Activated naive CD4-positive, alpha-beta T cell treated with anti-CD3 and anti-CD28 coated beads, Interleukin-2, amount 10 ng/mL, durations not matched to agents 7 days and 5 days (primary cell): ENCODE measurements around the gene UEVLD.

Experiments used
- CTCF ChIA-PET: fragments of 350-600 bp; sonication (Branson Sonifier 250); formaldehyde crosslinking; loops from one replicate; lab custom pipeline; 2021; ENCODE audit warnings: antibody characterized with exemption; lab: Charles Lee
- DNase-seq: peaks from one replicate; pipeline ENCODE4 v3.0.0-alpha.2; 2020
- H3K27ac Mint-ChIP-seq: one replicate; pipeline ENCODE4 v1.8.0; 2021; ENCODE audit warnings: mild to moderate bottlenecking, moderate library complexity, mixed read lengths
- H3K27me3 Mint-ChIP-seq: one replicate; pipeline ENCODE4 v1.8.0; 2021; ENCODE audit warnings: mild to moderate bottlenecking, mixed read lengths
- H3K36me3 Mint-ChIP-seq: one replicate; pipeline ENCODE4 v1.8.0; 2021; ENCODE audit warnings: mixed read lengths
- H3K4me1 Mint-ChIP-seq: one replicate; pipeline ENCODE4 v1.8.0; 2021; ENCODE audit warnings: mixed read lengths
- H3K4me3 Mint-ChIP-seq: one replicate; pipeline ENCODE4 v1.8.0; 2021; ENCODE audit warnings: mild to moderate bottlenecking, moderate library complexity, mixed read lengths
- H3K9me3 Mint-ChIP-seq: one replicate; pipeline ENCODE4 v1.8.0; 2021; ENCODE audit warnings: mixed read lengths

Gene UEVLD

DNA sequence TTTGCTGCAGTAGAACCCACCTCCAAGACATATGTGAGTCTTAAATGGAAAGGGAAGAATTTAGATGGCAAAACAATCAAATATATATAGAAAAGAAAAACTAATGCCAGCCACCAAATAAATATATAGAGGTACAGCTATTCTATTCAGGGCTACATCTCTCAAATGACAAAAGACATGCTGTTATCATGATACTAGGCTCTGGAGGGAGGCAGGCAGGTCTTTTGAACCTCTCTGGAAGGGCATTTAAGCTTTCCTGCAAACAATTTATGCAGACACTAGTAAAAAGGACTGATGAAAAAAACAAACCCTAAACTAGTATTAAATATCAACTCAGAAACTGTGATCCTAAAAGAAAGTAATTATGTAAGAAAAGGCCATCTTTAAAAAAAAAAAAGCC is 24.4 kb downstream of the UEVLD start:
- CTCF ChIA-PET = interaction anchor here (0.6 kb wide), 1 partner anchor 87 kb away, joined by 3 read pairs; no protein-coding TSS in a partner anchor
- Mint-ChIP-seq H3K36me3 (peaks cover 13% of the 10 kb centered on the region), H3K4me3 (no peak overlapping the region), H3K9me3 (no peaks in the 10 kb centered on the region), H3K27me3 (no peaks in the 10 kb centered on the region), H3K27ac (no peak overlapping the region), H3K4me1 (no peaks in the 10 kb centered on the region)
- no peak for DNase-seq

DNA sequence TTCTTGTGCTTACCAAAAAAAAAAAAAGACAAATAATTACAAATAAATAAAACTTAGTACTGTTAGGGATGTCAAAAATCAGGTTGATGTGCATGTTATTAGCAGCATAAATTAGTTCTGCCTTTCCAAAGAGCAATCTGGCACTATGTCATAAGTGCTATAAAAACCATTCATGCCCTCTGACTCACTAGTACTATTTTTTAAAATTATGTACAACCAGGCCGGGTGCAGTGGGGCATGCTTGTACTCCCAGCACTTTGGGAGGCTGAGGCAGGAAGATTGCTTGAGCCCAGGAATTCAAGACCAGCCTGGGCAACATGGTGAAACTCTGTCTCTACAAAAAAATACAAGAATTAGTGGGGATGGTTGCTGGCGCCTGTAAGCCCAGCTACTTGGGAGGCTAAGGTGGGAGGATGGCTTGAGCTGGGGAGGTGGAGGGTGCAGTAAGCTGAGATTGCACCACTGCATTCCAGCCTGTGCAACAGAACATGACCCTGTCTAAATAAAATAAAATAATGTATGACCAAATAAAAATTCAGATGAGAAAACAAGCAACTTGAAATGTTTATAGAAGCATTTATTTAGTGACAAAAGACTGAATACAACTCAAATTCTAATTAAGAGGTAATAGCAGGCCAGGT is 25.3 kb downstream of the UEVLD start:
- Mint-ChIP-seq H3K27ac (no peak overlapping the region), H3K36me3 (peaks cover 14% of the 10 kb centered on the region), H3K4me1 (no peaks in the 10 kb centered on the region), H3K4me3 (no peak overlapping the region), H3K27me3 (no peaks in the 10 kb centered on the region), H3K9me3 (no peaks in the 10 kb centered on the region)
- CTCF ChIA-PET = no interaction called here
- DNase-seq = no peak

DNA sequence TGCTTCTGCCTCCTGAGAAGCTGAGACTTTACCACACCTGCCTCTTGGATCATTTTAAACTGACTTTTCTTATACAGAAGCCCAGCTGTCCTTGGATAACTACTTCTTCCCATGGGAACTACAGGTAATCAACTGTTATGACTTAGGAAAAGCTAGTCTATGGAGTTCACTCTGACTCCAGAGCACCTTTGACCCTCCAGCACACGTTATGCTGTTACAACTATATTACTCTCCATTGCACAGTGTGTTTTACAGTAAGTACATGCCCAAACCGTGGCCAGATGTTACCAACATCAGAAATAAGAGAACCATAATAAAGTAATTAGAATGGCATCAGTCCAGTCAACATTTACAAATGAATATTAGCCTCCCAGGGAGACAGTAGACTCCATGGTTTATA is 40.5 kb downstream of the UEVLD start:
- DNase-seq = no peak
- peaks cover 9% of the 10 kb centered on the region for H3K36me3 Mint-ChIP-seq
- no peaks in the 10 kb centered on the region for H3K27me3 Mint-ChIP-seq
- no peaks in the 10 kb centered on the region for H3K9me3 Mint-ChIP-seq
- H3K4me1 Mint-ChIP-seq = no peaks in the 10 kb centered on the region
- CTCF ChIA-PET = interaction anchor here (3.4 kb wide), 1 partner anchor 7 kb away, joined by 15 read pairs; no protein-coding TSS in a partner anchor
- H3K4me3 Mint-ChIP-seq = no peak overlapping the region
- no peak overlapping the region for H3K27ac Mint-ChIP-seq

DNA sequence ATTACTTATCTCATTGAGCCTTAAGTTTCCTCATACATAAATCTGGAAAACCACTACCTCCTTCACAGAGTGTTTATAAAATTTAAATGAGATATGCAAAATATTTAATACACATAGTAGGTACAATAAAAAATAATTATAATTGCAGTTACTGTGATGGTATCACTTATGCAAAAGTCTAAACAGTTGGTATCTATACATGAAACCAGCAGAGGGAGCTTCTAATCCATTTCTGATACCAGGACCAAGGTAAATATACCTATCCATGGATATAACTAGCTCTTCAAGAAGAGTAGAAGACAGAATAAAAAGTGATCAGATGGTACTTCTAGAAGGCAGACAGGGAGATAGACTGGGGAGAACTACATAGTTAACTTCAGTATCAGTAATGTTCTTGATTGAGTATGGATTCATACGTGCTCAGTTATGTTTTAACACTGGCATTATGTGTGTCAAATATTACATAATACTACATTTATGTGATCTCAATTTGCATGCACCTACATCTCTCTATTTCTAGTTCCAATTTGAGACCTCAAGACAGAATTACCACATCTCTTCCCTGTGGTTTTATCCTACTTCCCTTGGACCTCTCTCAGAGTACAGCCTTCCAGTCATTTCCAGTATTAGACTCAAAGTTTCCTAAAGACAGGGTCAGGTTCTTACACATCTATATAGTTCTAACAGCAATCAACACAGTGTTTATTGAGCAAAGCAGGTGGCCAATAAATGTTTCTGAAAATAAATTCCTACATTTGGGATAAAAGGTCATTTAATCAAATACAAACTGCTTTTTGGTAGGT is 48.1 kb downstream of the UEVLD start:
- Mint-ChIP-seq H3K9me3 (no peaks in the 10 kb centered on the region), H3K4me3 (no peak overlapping the region), H3K36me3 (peaks cover 3% of the 10 kb centered on the region), H3K4me1 (no peaks in the 10 kb centered on the region), H3K27ac (no peak overlapping the region), H3K27me3 (no peaks in the 10 kb centered on the region)
- CTCF ChIA-PET = interaction anchor here (0.7 to 5.5 kb wide), 40 partner anchors 9 to 425 kb away, joined by 3 to 84 read pairs (median 5); partner anchors contain the start of genes TMEM86A, TSG101 and UEVLD
- no peak for DNase-seq

DNA sequence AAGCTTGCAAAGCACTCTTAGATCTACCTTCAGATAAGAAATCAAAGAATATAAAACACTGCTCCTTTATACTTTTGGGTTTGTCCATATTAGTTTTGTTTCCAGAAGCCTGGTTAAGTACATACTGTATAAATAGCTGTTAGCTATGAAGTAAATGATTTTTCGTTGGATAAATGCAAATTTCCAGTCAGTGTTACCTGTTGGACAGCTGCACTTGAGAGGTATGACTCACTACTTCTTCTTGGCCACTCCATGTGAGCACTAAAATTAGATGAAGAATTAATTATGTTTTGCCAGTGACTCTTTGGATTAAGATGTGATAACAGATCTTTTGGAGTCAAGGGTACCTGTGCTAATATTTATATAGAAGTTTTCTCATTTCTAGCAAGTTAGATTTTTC is 52.3 kb downstream of the UEVLD start:
- Mint-ChIP-seq H3K27me3 (no peaks in the 10 kb centered on the region), H3K27ac (no peak overlapping the region), H3K4me1 (no peaks in the 10 kb centered on the region), H3K4me3 (no peak overlapping the region), H3K9me3 (no peaks in the 10 kb centered on the region), H3K36me3 (peaks cover 7% of the 10 kb centered on the region)
- CTCF ChIA-PET = interaction anchor here (1.2 kb wide), 1 partner anchor 115 kb away, joined by 4 read pairs; no protein-coding TSS in a partner anchor
- DNase-seq = no peak

DNA sequence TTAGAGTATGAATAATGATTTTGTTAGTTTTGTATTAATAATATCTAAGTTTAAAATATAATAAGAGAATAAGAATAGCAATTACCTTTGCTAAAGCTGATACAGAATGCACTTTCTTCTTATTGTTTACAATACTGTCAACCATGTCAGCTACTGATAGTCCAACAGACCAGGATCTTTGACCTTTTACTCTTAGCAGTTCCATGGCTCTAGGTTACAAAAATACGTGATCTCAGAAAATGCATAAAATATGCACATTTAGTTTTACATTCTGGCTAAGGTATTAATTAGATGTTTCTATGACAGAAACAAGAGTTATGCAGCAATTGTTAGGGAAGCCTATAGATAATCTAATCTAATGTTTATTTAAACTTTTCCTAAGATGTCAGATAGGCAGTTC is 54.3 kb downstream of the UEVLD start:
- Mint-ChIP-seq H3K4me1 (no peaks in the 10 kb centered on the region), H3K9me3 (no peaks in the 10 kb centered on the region), H3K27me3 (no peaks in the 10 kb centered on the region), H3K4me3 (no peak overlapping the region), H3K27ac (no peak overlapping the region), H3K36me3 (peaks cover 7% of the 10 kb centered on the region)
- CTCF ChIA-PET = no interaction called here
- no peak for DNase-seq

DNA sequence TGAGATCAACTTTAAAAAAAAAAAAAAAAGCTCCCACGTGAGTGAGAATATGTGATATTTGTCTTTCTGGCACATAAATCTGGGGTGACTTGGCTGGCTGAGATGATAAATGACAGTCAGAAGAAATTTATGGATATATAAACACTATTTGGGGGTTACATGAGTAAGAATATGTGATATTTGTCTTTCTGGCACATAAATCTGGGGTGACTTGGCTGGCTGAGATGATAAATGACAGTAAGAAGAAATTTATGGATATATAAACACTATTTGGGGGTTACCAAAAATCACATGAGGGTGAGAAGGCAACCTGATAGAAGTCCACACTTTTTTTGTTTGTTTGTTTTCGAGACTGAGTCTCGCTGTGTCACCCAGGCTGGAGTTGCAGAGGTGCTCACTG is 55.2 kb downstream of the UEVLD start:
- H3K9me3 Mint-ChIP-seq = no peaks in the 10 kb centered on the region
- peaks cover 7% of the 10 kb centered on the region for H3K36me3 Mint-ChIP-seq
- DNase-seq = no peak
- no peak overlapping the region for H3K27ac Mint-ChIP-seq
- H3K27me3 Mint-ChIP-seq = no peaks in the 10 kb centered on the region
- no peak overlapping the region for H3K4me3 Mint-ChIP-seq
- H3K4me1 Mint-ChIP-seq = peaks cover 4% of the 10 kb centered on the region
- CTCF ChIA-PET = no interaction called here

DNA sequence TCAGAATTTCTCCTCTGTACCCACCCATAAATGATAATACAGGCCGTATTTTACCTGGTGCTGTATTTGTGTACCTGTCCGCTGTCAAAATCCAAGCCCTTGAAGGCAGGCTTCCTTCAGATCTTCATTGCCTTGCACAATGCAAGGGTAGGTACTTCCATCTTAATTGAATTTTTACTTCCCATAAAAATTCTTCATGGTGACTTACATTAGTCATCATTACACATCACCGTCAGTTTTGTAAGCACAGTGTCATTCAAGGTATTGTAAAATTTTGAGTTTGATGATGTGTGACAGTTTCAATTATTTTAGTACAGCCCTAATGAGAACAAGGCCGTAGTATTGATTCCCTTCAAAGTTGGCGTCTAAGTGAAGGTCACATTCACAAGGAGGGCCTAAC is 61.0 kb downstream of the UEVLD start:
- CTCF ChIA-PET = interaction anchor here (1.3 to 1.5 kb wide), 2 partner anchors 12 to 284 kb away, joined by 3 read pairs; no protein-coding TSS in a partner anchor
- no peak for DNase-seq
- Mint-ChIP-seq H3K27ac (peak overlapping the region; percentile 99), H3K4me1 (peaks cover 39% of the 10 kb centered on the region), H3K9me3 (no peaks in the 10 kb centered on the region), H3K27me3 (peaks cover 7% of the 10 kb centered on the region), H3K36me3 (peaks cover 16% of the 10 kb centered on the region), H3K4me3 (peak overlapping the region; percentile 99)

DNA sequence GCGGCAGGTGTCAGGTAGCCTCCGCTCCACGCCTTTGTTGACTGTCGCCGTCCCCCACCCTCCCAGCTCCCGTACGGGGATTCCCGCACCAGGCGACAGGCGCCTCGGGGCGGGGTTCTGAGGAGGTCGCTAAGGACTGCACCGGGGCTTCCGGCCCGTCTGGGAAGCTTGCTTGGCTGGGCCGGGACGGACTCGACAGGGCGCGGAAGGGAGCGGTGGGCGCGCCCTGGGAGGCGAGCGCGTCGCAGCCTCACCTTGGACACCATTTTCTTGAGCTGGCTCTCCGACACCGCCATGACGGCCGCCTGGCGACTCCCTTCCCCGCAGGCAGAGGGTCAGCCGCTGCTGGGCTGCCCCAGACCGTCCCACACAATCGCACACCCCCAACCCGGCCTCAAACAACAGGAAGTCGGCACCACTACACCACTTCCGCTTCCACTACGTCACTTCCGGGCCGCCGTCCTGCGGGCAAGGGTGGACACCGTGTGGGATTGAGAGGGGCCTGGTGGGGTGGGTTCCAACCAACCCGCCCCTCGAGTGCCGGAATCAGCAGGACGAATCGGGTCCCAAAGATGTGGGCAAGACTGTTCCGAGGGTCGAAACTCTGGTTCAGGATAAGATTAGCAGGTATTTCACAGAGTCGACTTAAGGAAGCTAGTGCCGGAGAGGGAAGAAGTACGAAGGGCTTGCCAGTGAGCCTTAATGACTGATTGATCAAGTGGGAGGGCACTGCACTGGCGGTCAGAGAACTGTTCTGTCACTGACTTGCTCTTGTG is 61.8 kb downstream of the UEVLD start, which contains the start of gene TSG101:
TSG101 (minus strand) TSS at position 422 of the 776 bp plus-strand sequence; CDS start at position 296, 126 bp downstream.
- Mint-ChIP-seq H3K27me3 (peaks cover 7% of the 10 kb centered on the region), H3K4me1 (peaks cover 46% of the 10 kb centered on the region), H3K4me3 (peak within 1 kb of the TSS; percentile 99), H3K9me3 (no peaks in the 10 kb centered on the region), H3K36me3 (peaks cover 23% of the 10 kb centered on the region), H3K27ac (peak within 1 kb of the TSS; percentile 99)
- peak; percentile 94 for DNase-seq
- CTCF ChIA-PET = interaction anchor here (1.1 to 1.5 kb wide), 5 partner anchors 13 to 412 kb away, joined by 3 to 5 read pairs (median 4); no protein-coding TSS in a partner anchor

DNA sequence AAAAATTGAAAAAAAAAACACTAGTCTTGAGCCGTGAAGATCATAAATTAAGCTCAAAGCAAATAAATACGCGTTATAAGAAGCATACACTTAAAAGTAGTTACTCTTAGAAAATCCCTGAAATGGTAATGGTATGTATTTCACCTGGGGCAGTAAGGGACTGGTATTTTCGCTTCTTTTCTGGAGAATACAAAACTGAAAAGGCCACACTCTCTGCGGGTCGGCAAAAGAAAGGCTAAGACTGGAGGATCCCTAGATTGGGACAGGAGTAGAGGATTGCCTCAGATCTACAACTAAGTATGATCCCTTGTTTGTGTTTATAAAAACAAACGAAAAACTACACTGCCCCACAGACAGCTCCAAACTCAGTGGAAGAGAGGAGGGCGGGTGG is 62.4 kb downstream of the UEVLD start:
- Mint-ChIP-seq H3K9me3 (no peaks in the 10 kb centered on the region), H3K36me3 (peaks cover 24% of the 10 kb centered on the region), H3K4me3 (peak overlapping the region; percentile 99), H3K4me1 (peaks cover 46% of the 10 kb centered on the region), H3K27me3 (peaks cover 7% of the 10 kb centered on the region), H3K27ac (peak overlapping the region; percentile 99)
- no peak for DNase-seq
- CTCF ChIA-PET = interaction anchor here (1.1 to 1.5 kb wide), 4 partner anchors 14 to 411 kb away, joined by 3 to 5 read pairs (median 4); no protein-coding TSS in a partner anchor

DNA sequence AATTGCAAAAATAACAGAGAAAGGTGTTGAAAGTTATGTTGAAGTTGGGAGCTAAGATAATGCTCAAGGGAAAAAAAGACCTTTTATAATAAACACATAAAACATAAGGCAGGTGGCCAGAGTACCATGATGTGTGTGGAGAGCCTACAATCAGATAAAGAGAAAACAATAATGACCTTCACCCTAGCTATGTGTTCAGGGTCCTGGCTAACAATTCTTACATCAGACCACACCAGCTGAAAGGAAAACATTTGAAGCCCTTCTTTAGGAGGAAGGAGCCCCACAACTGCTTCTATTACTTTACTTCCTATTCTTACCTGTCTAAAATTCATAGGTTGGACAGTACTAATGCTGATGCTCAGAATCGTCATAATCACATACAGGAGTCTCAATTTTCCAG is 64.3 kb downstream of the UEVLD start:
- no peaks in the 10 kb centered on the region for H3K9me3 Mint-ChIP-seq
- H3K27me3 Mint-ChIP-seq = peaks cover 7% of the 10 kb centered on the region
- CTCF ChIA-PET = interaction anchor here (0.5 to 1.4 kb wide), 3 partner anchors 33 to 174 kb away, joined by 3 to 4 read pairs (median 3); no protein-coding TSS in a partner anchor
- peaks cover 46% of the 10 kb centered on the region for H3K4me1 Mint-ChIP-seq
- no peak for DNase-seq
- peak overlapping the region; percentile 44 for H3K27ac Mint-ChIP-seq
- H3K4me3 Mint-ChIP-seq = peak overlapping the region; percentile 22
- H3K36me3 Mint-ChIP-seq = peaks cover 25% of the 10 kb centered on the region

DNA sequence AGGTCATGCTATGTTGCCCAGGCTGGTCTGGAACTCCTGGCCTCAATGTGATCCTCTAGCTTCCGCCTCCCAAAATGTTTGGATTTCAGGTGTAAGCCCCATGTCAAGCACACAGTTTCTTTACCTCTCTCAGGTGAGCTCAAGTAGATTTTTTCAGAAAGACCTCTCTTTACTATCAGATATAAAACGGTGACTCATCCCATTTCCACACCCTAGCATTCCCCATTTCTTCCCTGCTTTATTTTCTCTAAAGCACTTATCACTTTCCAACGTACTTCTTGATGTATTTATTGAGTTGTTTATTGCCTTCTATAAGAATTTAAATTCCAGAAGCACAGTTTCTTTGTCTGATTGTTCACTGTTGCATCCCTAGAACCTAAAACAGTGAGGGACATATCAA is 65.5 kb downstream of the UEVLD start:
- H3K27ac Mint-ChIP-seq = no peak overlapping the region
- H3K27me3 Mint-ChIP-seq = peaks cover 7% of the 10 kb centered on the region
- DNase-seq = no peak
- peaks cover 25% of the 10 kb centered on the region for H3K36me3 Mint-ChIP-seq
- CTCF ChIA-PET = interaction anchor here (1.0 to 1.5 kb wide), 3 partner anchors 32 to 279 kb away, joined by 3 to 4 read pairs (median 4); no protein-coding TSS in a partner anchor
- H3K9me3 Mint-ChIP-seq = no peaks in the 10 kb centered on the region
- H3K4me1 Mint-ChIP-seq = peaks cover 43% of the 10 kb centered on the region
- H3K4me3 Mint-ChIP-seq = no peak overlapping the region

DNA sequence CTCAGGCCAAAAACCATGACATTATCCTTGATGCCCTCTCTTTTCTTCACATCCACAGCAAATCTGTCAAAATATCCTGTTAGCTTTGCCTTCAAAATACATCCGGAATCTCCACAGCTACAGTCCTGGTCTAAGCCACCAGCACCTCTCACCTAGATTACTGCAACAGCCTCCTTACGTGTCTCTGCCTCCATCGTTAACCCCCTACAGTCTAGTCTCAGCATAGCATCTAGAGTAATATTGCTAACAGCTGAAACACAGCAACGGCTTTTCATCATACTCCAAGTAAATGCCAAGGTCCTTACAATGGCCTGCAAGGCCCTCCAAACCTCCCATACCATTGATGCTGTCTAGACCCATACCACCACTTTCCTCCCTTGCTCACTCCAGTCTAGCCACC is 66.1 kb downstream of the UEVLD start:
- H3K36me3 Mint-ChIP-seq = peaks cover 25% of the 10 kb centered on the region
- peaks cover 37% of the 10 kb centered on the region for H3K4me1 Mint-ChIP-seq
- peaks cover 7% of the 10 kb centered on the region for H3K27me3 Mint-ChIP-seq
- no peak for DNase-seq
- no peaks in the 10 kb centered on the region for H3K9me3 Mint-ChIP-seq
- H3K4me3 Mint-ChIP-seq = no peak overlapping the region
- CTCF ChIA-PET = interaction anchor here (1.0 to 1.5 kb wide), 2 partner anchors 56 to 279 kb away, joined by 3 to 4 read pairs; no protein-coding TSS in a partner anchor
- H3K27ac Mint-ChIP-seq = no peak overlapping the region
